HepG2 (cell line): ENCODE measurements around the gene OVCA2. TPM values are rescaled to one million over a fixed set of nuclear protein-coding genes. Genes with fewer than 3 reads are reported as not detected.

ENCODE experiments used
- ARHGAP35 ChIP-seq: sonication (generic); formaldehyde crosslinking; IDR thresholded peaks from 2 replicates; pipeline ENCODE4 v1.9.0; 2022; ENCODE audit warnings: mild to moderate bottlenecking, inconsistent platforms, moderate library complexity, missing genetic modification reagents, borderline replicate concordance
- BRCA1 ChIP-seq: sonication (generic); formaldehyde crosslinking; IDR thresholded peaks from 2 replicates; pipeline ENCODE4 v1.4.0; 2020; ENCODE audit warnings: missing genetic modification reagents
- CBX1 ChIP-seq: IDR thresholded peaks from one replicate; pipeline ENCODE4 v1.6.1; 2016; ENCODE audit warnings: antibody characterized with exemption, low read depth
- HDAC2 ChIP-seq: sonication (generic); formaldehyde crosslinking; IDR thresholded peaks from 2 replicates; pipeline ENCODE4 v1.4.0; 2020; ENCODE audit warnings: missing genetic modification reagents
- MYNN ChIP-seq: sonication (generic); formaldehyde crosslinking; IDR thresholded peaks from 2 replicates; pipeline ENCODE4 v1.4.0; 2020; ENCODE audit warnings: mild to moderate bottlenecking, low read depth, missing genetic modification reagents
- ONECUT2 ChIP-seq: sonication (generic); formaldehyde crosslinking; IDR thresholded peaks from 2 replicates; pipeline ENCODE4 v1.4.0; 2020; ENCODE audit warnings: missing genetic modification reagents
- RARA ChIP-seq: IDR thresholded peaks from 2 replicates; pipeline ENCODE4 v1.6.1; 2016; ENCODE audit warnings: missing genetic modification reagents, missing compliant biosample characterization
- SNAPC2 ChIP-seq: sonication (generic); formaldehyde crosslinking; IDR thresholded peaks from 2 replicates; pipeline ENCODE4 v1.8.1; 2022; ENCODE audit warnings: mild to moderate bottlenecking, missing genetic modification reagents
- ZBTB1 ChIP-seq: sonication (generic); formaldehyde crosslinking; IDR thresholded peaks from 2 replicates; pipeline ENCODE4 v1.4.0; 2020; ENCODE audit warnings: missing genetic modification reagents, borderline replicate concordance
- ZBTB38 ChIP-seq: sonication (generic); formaldehyde crosslinking; IDR thresholded peaks from 2 replicates; pipeline ENCODE4 v1.5.1; 2020; ENCODE audit warnings: mild to moderate bottlenecking, missing genetic modification reagents
- ZNF616 ChIP-seq: sonication (generic); formaldehyde crosslinking; IDR thresholded peaks from 2 replicates; pipeline ENCODE4 v1.5.0; 2020; ENCODE audit warnings: low read depth, mild to moderate bottlenecking, missing genetic modification reagents
- ZNF790 ChIP-seq: sonication (generic); formaldehyde crosslinking; IDR thresholded peaks from 2 replicates; pipeline ENCODE4 v1.8.0; 2022; ENCODE audit warnings: missing genetic modification reagents, mild to moderate bottlenecking, borderline replicate concordance
- polyA plus RNA-seq, 8 experiments: library from polyadenylated mRNA; depleted of rRNA in 3 of 8; stranded (reverse) in 7 of 8; unstranded in 1 of 8; fragments of >200 nt; fragmentation: Illumina TruSeq in 4 of 8; extraction: Trizol in 4 of 8; gene quantifications; 2 replicates each; pipeline versions ENCODE4 v1.2.1 to v1.2.3, GENCODE V29; 2011 to 2016; ENCODE audit warnings: low read depth in 4 of 8, missing spikeins in 1 of 8, mixed read lengths in 1 of 8; ENCODE audit not compliant: insufficient read depth in 1 of 8
- total RNA-seq, 5 experiments: library from RNA; depleted of rRNA; stranded (reverse); fragments of >200 nt; fragmentation: Illumina TruSeq; extraction: Trizol; gene quantifications; 2 replicates each; pipeline ENCODE4 v1.2.3, GENCODE V29; 2016; ENCODE audit warnings: low read depth in 1 of 5
- TF ChIP-seq, protein P1 (sequence below): sonication (generic); formaldehyde crosslinking; IDR thresholded peaks from 2 replicates; pipeline ENCODE4 v1.4.0; 2020; ENCODE audit warnings: low read depth, mild to moderate bottlenecking, missing genetic modification reagents
- TF ChIP-seq, protein P2 (sequence below): IDR thresholded peaks from 2 replicates; pipeline ENCODE4 v1.6.1; 2016; ENCODE audit warnings: mild to moderate bottlenecking, missing biosample characterization, missing genetic modification reagents
- TF ChIP-seq, protein P3 (sequence below): sonication (generic); formaldehyde crosslinking; IDR thresholded peaks from 2 replicates; pipeline ENCODE4 v1.5.1; 2020; ENCODE audit warnings: mild to moderate bottlenecking, missing genetic modification reagents, moderate library complexity
- TF ChIP-seq, protein P4 (sequence below): sonication (generic); formaldehyde crosslinking; IDR thresholded peaks from 2 replicates; pipeline ENCODE4 v1.5.0; 2020; ENCODE audit warnings: missing genetic modification reagents
- TF ChIP-seq, protein P5 (sequence below): IDR thresholded peaks from 2 replicates; pipeline ENCODE4 v1.6.1; 2012; ENCODE audit warnings: low read depth, low read length, improper control_type of control experiment
- TF ChIP-seq, protein P6 (sequence below): sonication (generic); formaldehyde crosslinking; IDR thresholded peaks from 2 replicates; pipeline ENCODE4 v1.4.0; 2020; ENCODE audit warnings: missing genetic modification reagents, mild to moderate bottlenecking, borderline replicate concordance
- TF ChIP-seq, protein P7 (sequence below): sonication (generic); formaldehyde crosslinking; IDR thresholded peaks from 2 replicates; pipeline ENCODE4 v1.8.1; 2022; ENCODE audit warnings: mild to moderate bottlenecking, missing genetic modification reagents

OVCA2 gene
- total and polyA plus RNA-seq, 2 of the 13 experiments (the other 11 are each of a cell fraction or from before 2014, with no cell fraction given): 23.7 to 28.2 TPM

DNA sequence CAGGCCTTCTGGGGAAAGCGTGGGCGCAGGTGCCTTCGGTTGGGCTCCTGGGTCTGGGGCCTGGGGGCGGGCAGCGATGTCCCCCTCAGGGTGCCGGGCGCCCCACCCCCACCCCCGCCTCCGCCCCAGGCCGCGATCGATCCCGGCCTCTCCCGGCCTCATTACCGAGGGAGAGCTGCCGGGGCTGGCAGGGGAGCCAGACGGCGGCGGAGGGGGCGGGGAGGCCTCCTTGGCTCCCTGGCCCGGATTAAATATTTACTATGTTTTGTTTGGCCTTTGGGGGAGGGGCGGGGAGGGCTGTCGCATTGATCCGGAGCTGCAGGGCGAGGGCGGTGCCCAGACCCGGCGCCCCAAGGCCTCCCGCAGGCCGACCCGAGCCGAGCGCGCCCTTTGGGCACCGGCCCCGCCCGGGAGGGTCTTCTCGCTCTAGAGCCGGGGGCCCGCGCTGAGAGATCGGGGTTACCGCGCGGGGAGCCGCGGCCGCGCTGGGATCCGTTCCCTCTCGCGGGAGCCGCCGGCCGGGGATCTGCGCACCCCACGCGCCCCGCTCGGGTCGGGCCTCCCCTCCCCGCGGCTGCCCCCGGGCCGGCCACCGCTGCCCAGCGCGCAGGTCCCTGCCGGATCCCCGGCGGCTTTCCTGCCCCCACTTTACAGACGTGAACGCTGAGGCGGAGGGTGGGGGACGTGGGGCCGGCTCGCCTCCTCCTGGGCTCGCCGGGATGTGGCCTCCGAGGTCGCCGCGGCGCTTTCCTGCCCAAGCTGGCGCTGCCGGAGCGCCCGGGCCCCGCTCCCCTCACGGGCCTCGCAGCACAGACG lies 43.7 kb upstream of the OVCA2 start (continued):
- TF ChIP-seq, protein P1, sequence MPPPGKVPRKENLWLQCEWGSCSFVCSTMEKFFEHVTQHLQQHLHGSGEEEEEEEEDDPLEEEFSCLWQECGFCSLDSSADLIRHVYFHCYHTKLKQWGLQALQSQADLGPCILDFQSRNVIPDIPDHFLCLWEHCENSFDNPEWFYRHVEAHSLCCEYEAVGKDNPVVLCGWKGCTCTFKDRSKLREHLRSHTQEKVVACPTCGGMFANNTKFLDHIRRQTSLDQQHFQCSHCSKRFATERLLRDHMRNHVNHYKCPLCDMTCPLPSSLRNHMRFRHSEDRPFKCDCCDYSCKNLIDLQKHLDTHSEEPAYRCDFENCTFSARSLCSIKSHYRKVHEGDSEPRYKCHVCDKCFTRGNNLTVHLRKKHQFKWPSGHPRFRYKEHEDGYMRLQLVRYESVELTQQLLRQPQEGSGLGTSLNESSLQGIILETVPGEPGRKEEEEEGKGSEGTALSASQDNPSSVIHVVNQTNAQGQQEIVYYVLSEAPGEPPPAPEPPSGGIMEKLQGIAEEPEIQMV (CRISPR knock-in tag): no peak
- no peak for TF ChIP-seq ARHGAP35 (CRISPR knock-in tag)
- no peak for TF ChIP-seq SNAPC2
- TF ChIP-seq ZNF790 (CRISPR knock-in tag): no peak
- TF ChIP-seq, protein P2, sequence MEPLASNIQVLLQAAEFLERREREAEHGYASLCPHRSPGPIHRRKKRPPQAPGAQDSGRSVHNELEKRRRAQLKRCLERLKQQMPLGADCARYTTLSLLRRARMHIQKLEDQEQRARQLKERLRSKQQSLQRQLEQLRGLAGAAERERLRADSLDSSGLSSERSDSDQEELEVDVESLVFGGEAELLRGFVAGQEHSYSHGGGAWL (CRISPR knock-in tag): no peak
- TF ChIP-seq ZNF616 (CRISPR knock-in tag): no peak
- no peak for TF ChIP-seq ZBTB1 (CRISPR knock-in tag)
- TF ChIP-seq, protein P3, sequence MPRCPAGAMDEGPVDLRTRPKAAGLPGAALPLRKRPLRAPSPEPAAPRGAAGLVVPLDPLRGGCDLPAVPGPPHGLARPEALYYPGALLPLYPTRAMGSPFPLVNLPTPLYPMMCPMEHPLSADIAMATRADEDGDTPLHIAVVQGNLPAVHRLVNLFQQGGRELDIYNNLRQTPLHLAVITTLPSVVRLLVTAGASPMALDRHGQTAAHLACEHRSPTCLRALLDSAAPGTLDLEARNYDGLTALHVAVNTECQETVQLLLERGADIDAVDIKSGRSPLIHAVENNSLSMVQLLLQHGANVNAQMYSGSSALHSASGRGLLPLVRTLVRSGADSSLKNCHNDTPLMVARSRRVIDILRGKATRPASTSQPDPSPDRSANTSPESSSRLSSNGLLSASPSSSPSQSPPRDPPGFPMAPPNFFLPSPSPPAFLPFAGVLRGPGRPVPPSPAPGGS (CRISPR knock-in tag): no peak; the same call in 1 of the 2 replicates
- TF ChIP-seq, protein P4, sequence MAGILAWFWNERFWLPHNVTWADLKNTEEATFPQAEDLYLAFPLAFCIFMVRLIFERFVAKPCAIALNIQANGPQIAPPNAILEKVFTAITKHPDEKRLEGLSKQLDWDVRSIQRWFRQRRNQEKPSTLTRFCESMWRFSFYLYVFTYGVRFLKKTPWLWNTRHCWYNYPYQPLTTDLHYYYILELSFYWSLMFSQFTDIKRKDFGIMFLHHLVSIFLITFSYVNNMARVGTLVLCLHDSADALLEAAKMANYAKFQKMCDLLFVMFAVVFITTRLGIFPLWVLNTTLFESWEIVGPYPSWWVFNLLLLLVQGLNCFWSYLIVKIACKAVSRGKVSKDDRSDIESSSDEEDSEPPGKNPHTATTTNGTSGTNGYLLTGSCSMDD (CRISPR knock-in tag): no peak
- no peak for TF ChIP-seq BRCA1
- TF ChIP-seq RARA: peak; percentile 64
- no peak; the same call in 1 of the 2 replicates for TF ChIP-seq ZBTB38 (CRISPR knock-in tag)
- TF ChIP-seq CBX1: no peak
- TF ChIP-seq, protein P5, sequence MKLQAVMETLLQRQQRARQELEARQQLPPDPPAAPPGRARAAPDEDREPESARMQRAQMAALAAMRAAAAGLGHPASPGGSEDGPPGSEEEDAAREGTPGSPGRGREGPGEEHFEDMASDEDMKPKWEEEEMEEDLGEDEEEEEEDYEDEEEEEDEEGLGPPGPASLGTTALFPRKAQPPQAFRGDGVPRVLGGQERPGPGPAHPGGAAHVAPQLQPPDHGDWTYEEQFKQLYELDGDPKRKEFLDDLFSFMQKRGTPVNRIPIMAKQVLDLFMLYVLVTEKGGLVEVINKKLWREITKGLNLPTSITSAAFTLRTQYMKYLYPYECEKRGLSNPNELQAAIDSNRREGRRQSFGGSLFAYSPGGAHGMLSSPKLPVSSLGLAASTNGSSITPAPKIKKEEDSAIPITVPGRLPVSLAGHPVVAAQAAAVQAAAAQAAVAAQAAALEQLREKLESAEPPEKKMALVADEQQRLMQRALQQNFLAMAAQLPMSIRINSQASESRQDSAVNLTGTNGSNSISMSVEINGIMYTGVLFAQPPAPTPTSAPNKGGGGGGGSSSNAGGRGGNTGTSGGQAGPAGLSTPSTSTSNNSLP: peak; percentile 57
- TF ChIP-seq, protein P6, sequence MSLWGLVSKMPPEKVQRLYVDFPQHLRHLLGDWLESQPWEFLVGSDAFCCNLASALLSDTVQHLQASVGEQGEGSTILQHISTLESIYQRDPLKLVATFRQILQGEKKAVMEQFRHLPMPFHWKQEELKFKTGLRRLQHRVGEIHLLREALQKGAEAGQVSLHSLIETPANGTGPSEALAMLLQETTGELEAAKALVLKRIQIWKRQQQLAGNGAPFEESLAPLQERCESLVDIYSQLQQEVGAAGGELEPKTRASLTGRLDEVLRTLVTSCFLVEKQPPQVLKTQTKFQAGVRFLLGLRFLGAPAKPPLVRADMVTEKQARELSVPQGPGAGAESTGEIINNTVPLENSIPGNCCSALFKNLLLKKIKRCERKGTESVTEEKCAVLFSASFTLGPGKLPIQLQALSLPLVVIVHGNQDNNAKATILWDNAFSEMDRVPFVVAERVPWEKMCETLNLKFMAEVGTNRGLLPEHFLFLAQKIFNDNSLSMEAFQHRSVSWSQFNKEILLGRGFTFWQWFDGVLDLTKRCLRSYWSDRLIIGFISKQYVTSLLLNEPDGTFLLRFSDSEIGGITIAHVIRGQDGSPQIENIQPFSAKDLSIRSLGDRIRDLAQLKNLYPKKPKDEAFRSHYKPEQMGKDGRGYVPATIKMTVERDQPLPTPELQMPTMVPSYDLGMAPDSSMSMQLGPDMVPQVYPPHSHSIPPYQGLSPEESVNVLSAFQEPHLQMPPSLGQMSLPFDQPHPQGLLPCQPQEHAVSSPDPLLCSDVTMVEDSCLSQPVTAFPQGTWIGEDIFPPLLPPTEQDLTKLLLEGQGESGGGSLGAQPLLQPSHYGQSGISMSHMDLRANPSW: no peak
- TF ChIP-seq, protein P7, sequence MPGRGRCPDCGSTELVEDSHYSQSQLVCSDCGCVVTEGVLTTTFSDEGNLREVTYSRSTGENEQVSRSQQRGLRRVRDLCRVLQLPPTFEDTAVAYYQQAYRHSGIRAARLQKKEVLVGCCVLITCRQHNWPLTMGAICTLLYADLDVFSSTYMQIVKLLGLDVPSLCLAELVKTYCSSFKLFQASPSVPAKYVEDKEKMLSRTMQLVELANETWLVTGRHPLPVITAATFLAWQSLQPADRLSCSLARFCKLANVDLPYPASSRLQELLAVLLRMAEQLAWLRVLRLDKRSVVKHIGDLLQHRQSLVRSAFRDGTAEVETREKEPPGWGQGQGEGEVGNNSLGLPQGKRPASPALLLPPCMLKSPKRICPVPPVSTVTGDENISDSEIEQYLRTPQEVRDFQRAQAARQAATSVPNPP (CRISPR knock-in tag): peak; percentile 47; the same call in 1 of the 2 replicates
- peak; percentile 84 for TF ChIP-seq ONECUT2 (CRISPR knock-in tag)
- no peak for TF ChIP-seq MYNN (CRISPR knock-in tag)
- TF ChIP-seq HDAC2 (CRISPR knock-in tag): no peak; the same call in 1 of the 2 replicates
